Endothelial cell of umbilical vein (primary cell): ENCODE results near the gene MIGA1. TPM values are rescaled to one million over a fixed set of nuclear protein-coding genes. Genes with fewer than 3 reads are reported as not detected.

Source experiments
- BruUV-seq: library from RNA; stranded (reverse); fragments of 400-500 nt; replicated peaks from 2 replicates; lab custom pipeline; 2021; lab: Mats Ljungman, UMichigan
- CTCF ChIA-PET: fragments of 300-600, 350-600 bp; sonication (Branson Sonifier 250); formaldehyde crosslinking; loops from one replicate; lab custom pipeline; 2021; ENCODE audit warnings: antibody characterized with exemption, inconsistent platforms; lab: Charles Lee
- POLR2A ChIA-PET: fragments of 300-600, 350-600 bp; sonication (Branson Sonifier 250); formaldehyde crosslinking; loops from one replicate; lab custom pipeline; 2021; ENCODE audit warnings: antibody characterized with exemption, inconsistent platforms; lab: Charles Lee
- DNase-seq: peaks from one replicate; pipeline ENCODE4 v3.0.0-alpha.2; 2011; ENCODE audit warnings: low read depth, low spot score
- FAIRE-seq: peaks from 2 replicates; lab custom pipeline; 2011; peaks lifted over from hg19 to GRCh38; lab: Jason Lieb, UNC
- H2AFZ ChIP-seq: 2 replicates; pipeline ENCODE4 v1.6.0; 2012; ENCODE audit warnings: low read depth, low read length, control low read depth, inconsistent platforms
- H3K27ac ChIP-seq: 2 replicates; pipeline ENCODE4 v1.5.1; 2011; ENCODE audit warnings: low read depth, mild to moderate bottlenecking, control low read depth, low read length, moderate library complexity; ENCODE audit not compliant: insufficient read depth
- H3K27me3 ChIP-seq, 2 experiments: 2 replicates each; pipeline versions ENCODE4 v1.6.0 to v1.6.1; 2011; ENCODE audit warnings: low read length in 2 of 2, mixed read lengths in 1 of 2; ENCODE audit not compliant: control insufficient read depth in 2 of 2, insufficient read depth in 2 of 2
- H3K36me3 ChIP-seq, 2 experiments: 2 replicates in 1 of 2; 3 replicates in 1 of 2; pipeline ENCODE4 v1.5.1; 2011; ENCODE audit warnings: low read length in 2 of 2, mild to moderate bottlenecking in 1 of 2, moderate library complexity in 1 of 2; ENCODE audit not compliant: control insufficient read depth in 2 of 2, insufficient read depth in 2 of 2; ENCODE audit errors: extremely low read depth in 1 of 2
- H3K4me1 ChIP-seq: 3 replicates; pipeline ENCODE4 v1.5.1; 2011; ENCODE audit warnings: mild to moderate bottlenecking, low read length; ENCODE audit not compliant: control insufficient read depth, insufficient read depth; ENCODE audit errors: extremely low read depth
- H3K4me2 ChIP-seq: 2 replicates; pipeline ENCODE4 v1.6.1; 2011; ENCODE audit warnings: low read length, control low read depth, mixed read lengths; ENCODE audit not compliant: insufficient read depth
- H3K4me3 ChIP-seq, 3 experiments: fragments of 200-600 bp in 1 of 3; sonication (generic), shearing (Covaris generic) in 1 of 3; replicated peaks in 1 of 3; 2 replicates each; pipeline ENCODE4 v1.5.1; 2011 to 2016; ENCODE audit warnings: control low read depth in 3 of 3, low read length in 3 of 3, mild to moderate bottlenecking in 2 of 3, inconsistent platforms in 1 of 3, low read depth in 1 of 3, moderate library complexity in 1 of 3; ENCODE audit not compliant: insufficient read depth in 1 of 3
- H3K79me2 ChIP-seq: 2 replicates; pipeline ENCODE4 v1.6.0; 2012; ENCODE audit warnings: low read length, inconsistent platforms; ENCODE audit not compliant: control insufficient read depth, insufficient read depth
- H3K9ac ChIP-seq: replicated peaks from 2 replicates; pipeline ENCODE3; 2011; ENCODE audit warnings: low read length, control low read depth; ENCODE audit not compliant: insufficient read depth; ENCODE audit errors: extremely low read depth
- H3K9me1 ChIP-seq: replicated peaks from 3 replicates; pipeline ENCODE4 v1.6.0; 2011; ENCODE audit warnings: mild to moderate bottlenecking, low read length; ENCODE audit not compliant: control insufficient read depth, insufficient read depth; ENCODE audit errors: extremely low read depth
- H3K9me3 ChIP-seq: replicated peaks from 2 replicates; pipeline ENCODE4 v1.5.1; 2012; ENCODE audit warnings: low read length, inconsistent platforms; ENCODE audit not compliant: control insufficient read depth, insufficient read depth
- H4K20me1 ChIP-seq: replicated peaks from 2 replicates; pipeline ENCODE3; 2011; ENCODE audit warnings: mild to moderate bottlenecking, low read length; ENCODE audit not compliant: control insufficient read depth, insufficient read depth; ENCODE audit errors: extremely low read depth
- EZH2 ChIP-seq: IDR thresholded peaks from 2 replicates; pipeline ENCODE4 v1.6.1; 2012; ENCODE audit warnings: borderline replicate concordance, low read depth, mild to moderate bottlenecking, moderate library complexity, low read length, inconsistent platforms; ENCODE audit not compliant: severe bottlenecking
- FOS ChIP-seq: IDR thresholded peaks from 2 replicates; pipeline ENCODE4 v1.6.1; 2011; ENCODE audit warnings: mild to moderate bottlenecking, low read length, moderate library complexity, borderline replicate concordance; ENCODE audit not compliant: insufficient read depth
- GATA2 ChIP-seq: IDR thresholded peaks from 2 replicates; pipeline ENCODE4 v1.7.0; 2011; ENCODE audit warnings: low read depth, mild to moderate bottlenecking, moderate library complexity, mixed read lengths, low read length; ENCODE audit not compliant: insufficient read length, insufficient read depth
- JUN ChIP-seq: IDR thresholded peaks from 2 replicates; pipeline ENCODE4 v1.6.1; 2011; ENCODE audit warnings: borderline replicate concordance, low read depth; ENCODE audit not compliant: insufficient read length, insufficient read depth
- MYC ChIP-seq: IDR thresholded peaks from one replicate; pipeline ENCODE4 v1.6.1; 2011; ENCODE audit warnings: mild to moderate bottlenecking, low read depth, low read length
- POLR2A ChIP-seq: IDR thresholded peaks from 2 replicates; pipeline ENCODE4 v1.6.1; 2012; ENCODE audit warnings: low read depth, mild to moderate bottlenecking, control low read depth, low read length
- POLR2AphosphoS5 ChIP-seq: IDR thresholded peaks from 2 replicates; pipeline ENCODE4 v1.6.1; 2012; ENCODE audit warnings: low read depth, mild to moderate bottlenecking, control low read depth, low read length, moderate library complexity; ENCODE audit not compliant: insufficient read depth
- dilution Hi-C: fragments of 300-500 bp; cut with MboI; formaldehyde crosslinking; loops from one replicate; pipeline ENCODE4 v1.15.0; 2019; ENCODE audit warnings: low sequenced_read_pairs; ENCODE audit not compliant: extremely low pct_ligation_motif_present
- intact Hi-C: fragments of 100-400 bp; cut with micrococcal nuclease; formaldehyde crosslinking; loops from one replicate; pipeline ENCODE4 v1.10.0; 2022
- polyA plus RNA-seq, 4 experiments: library from polyadenylated mRNA; depleted of rRNA in 3 of 4; stranded (reverse) in 3 of 4; unstranded in 1 of 4; fragments of >200 nt; gene quantifications; 2 replicates each; pipeline versions ENCODE4 v1.2.1 to v1.2.3, GENCODE V29; 2011 to 2012; ENCODE audit warnings: missing spikeins in 1 of 4
- total RNA-seq: library from RNA; stranded (reverse); gene quantifications from 2 replicates; pipeline ENCODE4 v1.2.3, GENCODE V29; 2021
- TF ChIP-seq, protein P1 (sequence below): IDR thresholded peaks from 2 replicates; pipeline ENCODE4 v1.6.1; 2011; ENCODE audit not compliant: insufficient read depth, insufficient read length
- TF ChIP-seq, protein P2 (sequence below), 2 donors: IDR thresholded peaks; 1 replicate in 1 of 2; 2 replicates in 1 of 2; pipeline ENCODE4 v1.5.1; 2011; ENCODE audit warnings: low read length in 2 of 2, mild to moderate bottlenecking in 2 of 2, moderate library complexity in 2 of 2, control low read depth in 1 of 2, inconsistent platforms in 1 of 2, low read depth in 1 of 2; ENCODE audit not compliant: insufficient read depth in 1 of 2; ENCODE audit errors: extremely low read depth in 1 of 2

MIGA1 gene
- total and polyA plus RNA-seq, 2 donors (not counting 3 experiments of a cell fraction or from before 2014, with no cell fraction given): 2.8 to 14.6 TPM

- intact Hi-C loops: no loop called here
- dilution Hi-C loops: no loop called here
- POLR2A ChIA-PET: no interaction called here
Measured at GRCh38 chr1:77828098-77828497, 48.6 kb downstream of the MIGA1 start.

GRCh38 chr1:77829851-77830250, 50.4 kb downstream of the MIGA1 start:
- Histone ChIP-seq H3K4me3 (no peak overlapping the region), H3K27me3 (no peaks in the 10 kb centered on the region), H4K20me1 (no peaks in the 10 kb centered on the region), H3K79me2 (peaks cover 2% of the 10 kb centered on the region), H3K9me1 (no peaks in the 10 kb centered on the region), H2AFZ (no peak overlapping the region), H3K9me3 (no peaks in the 10 kb centered on the region), H3K4me1 (peaks cover 43% of the 10 kb centered on the region), H3K27ac (no peak overlapping the region), H3K36me3 (no peaks in the 10 kb centered on the region), H3K4me2 (no peak overlapping the region), H3K9ac (no peak overlapping the region)
- dilution Hi-C loops (no loop called here), intact Hi-C loops (no loop called here)
- FAIRE-seq (no peak), DNase-seq (peak; percentile 59)
- no TSS peak for BruUV-seq
- CTCF ChIA-PET: interaction anchor here (2.1 kb wide), 1 partner anchor 70 kb away, joined by 10 read pairs; no protein-coding TSS in a partner anchor
- POLR2A ChIA-PET: no interaction called here
- TF ChIP-seq GATA2: no peak
- no peak for TF ChIP-seq MYC
- no peak for TF ChIP-seq JUN
- no peak for TF ChIP-seq POLR2A
- TF ChIP-seq, protein P1, sequence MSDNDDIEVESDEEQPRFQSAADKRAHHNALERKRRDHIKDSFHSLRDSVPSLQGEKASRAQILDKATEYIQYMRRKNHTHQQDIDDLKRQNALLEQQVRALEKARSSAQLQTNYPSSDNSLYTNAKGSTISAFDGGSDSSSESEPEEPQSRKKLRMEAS: no peak
- TF ChIP-seq POLR2AphosphoS5: no peak
- TF ChIP-seq EZH2: no peak
- no peak for TF ChIP-seq FOS
- TF ChIP-seq, protein P2, sequence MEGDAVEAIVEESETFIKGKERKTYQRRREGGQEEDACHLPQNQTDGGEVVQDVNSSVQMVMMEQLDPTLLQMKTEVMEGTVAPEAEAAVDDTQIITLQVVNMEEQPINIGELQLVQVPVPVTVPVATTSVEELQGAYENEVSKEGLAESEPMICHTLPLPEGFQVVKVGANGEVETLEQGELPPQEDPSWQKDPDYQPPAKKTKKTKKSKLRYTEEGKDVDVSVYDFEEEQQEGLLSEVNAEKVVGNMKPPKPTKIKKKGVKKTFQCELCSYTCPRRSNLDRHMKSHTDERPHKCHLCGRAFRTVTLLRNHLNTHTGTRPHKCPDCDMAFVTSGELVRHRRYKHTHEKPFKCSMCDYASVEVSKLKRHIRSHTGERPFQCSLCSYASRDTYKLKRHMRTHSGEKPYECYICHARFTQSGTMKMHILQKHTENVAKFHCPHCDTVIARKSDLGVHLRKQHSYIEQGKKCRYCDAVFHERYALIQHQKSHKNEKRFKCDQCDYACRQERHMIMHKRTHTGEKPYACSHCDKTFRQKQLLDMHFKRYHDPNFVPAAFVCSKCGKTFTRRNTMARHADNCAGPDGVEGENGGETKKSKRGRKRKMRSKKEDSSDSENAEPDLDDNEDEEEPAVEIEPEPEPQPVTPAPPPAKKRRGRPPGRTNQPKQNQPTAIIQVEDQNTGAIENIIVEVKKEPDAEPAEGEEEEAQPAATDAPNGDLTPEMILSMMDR (IDR thresholded peaks at IDR 0.05; ENCODE audit: extremely low read depth in 1 of 2, insufficient read depth in 1 of 2, low read depth in 1 of 2, low read length in 2 of 2): no peak

More at GRCh38 chr1:77828098-77828497, 48.6 kb downstream of the MIGA1 start:
- no peak for DNase-seq
- H3K4me1 ChIP-seq: peaks cover 34% of the 10 kb centered on the region
- H3K4me2 ChIP-seq: no peak overlapping the region
- no peaks in the 10 kb centered on the region for H3K9me3 ChIP-seq
- TF ChIP-seq EZH2 (no peak), GATA2 (no peak)
- no peak for FAIRE-seq
- no peaks in the 10 kb centered on the region for H3K36me3 ChIP-seq
- no peaks in the 10 kb centered on the region for H3K27me3 ChIP-seq
- no peak overlapping the region for H3K9ac ChIP-seq
- H2AFZ ChIP-seq: no peak overlapping the region
- no peaks in the 10 kb centered on the region for H3K9me1 ChIP-seq
- BruUV-seq: no TSS peak
- no peak overlapping the region for H3K27ac ChIP-seq
- no peaks in the 10 kb centered on the region for H4K20me1 ChIP-seq
- H3K4me3 ChIP-seq: no peak overlapping the region
- H3K79me2 ChIP-seq: peaks cover 2% of the 10 kb centered on the region
- CTCF ChIA-PET: interaction anchor here (0.6 to 4.6 kb wide), 3 partner anchors 72 to 732 kb away, joined by 3 to 48 read pairs (median 10); no protein-coding TSS in a partner anchor
